Measurements from ENCODE around the gene ASPN.

GRCh38 chr9:92406477-92406876 is 75.8 kb downstream of the ASPN start:
- TF ChIP-seq POLR2A (IDR thresholded peaks at IDR 0.05; ENCODE audit: low read length) (no peak), GATA1 (IDR thresholded peaks at IDR 0.05; ENCODE audit: low read depth, low read length) (no peak)
